BJ (cell line): ENCODE results near the gene P2RX3. TPM values are rescaled to one million over a fixed set of nuclear protein-coding genes. Genes with fewer than 3 reads are reported as not detected.
A peak's percentile ranks its signal among the peaks of the same experiment; 100 is the strongest.
"Not testable (repeated sequence)": the region's sequence is repeated elsewhere in the genome, so short reads cannot be mapped to it uniquely, and the experiment has no call there.

Experiments
- CTCF ChIA-PET: fragments of 350-600 bp; formaldehyde crosslinking; extraction: SDS; loops from one replicate; lab custom pipeline; 2021; ENCODE audit warnings: antibody characterized with exemption, inconsistent platforms; lab: Yijun Ruan, JAX
- POLR2A ChIA-PET: fragments of 300-600 bp; sonication (Branson Sonifier 250); formaldehyde crosslinking; extraction: SDS; loops from one replicate; lab custom pipeline; 2021; ENCODE audit warnings: antibody characterized with exemption; lab: Charles Lee
- DNase-seq: peaks from one replicate; pipeline ENCODE4 v3.0.0-alpha.2; 2011; ENCODE audit warnings: low read depth
- H3K27me3 ChIP-seq: 2 replicates; pipeline ENCODE4 v1.6.0; 2011; ENCODE audit warnings: low read length; ENCODE audit not compliant: control insufficient read depth, insufficient read depth
- H3K36me3 ChIP-seq: 2 replicates; pipeline ENCODE4 v1.5.1; 2011; ENCODE audit warnings: low read length; ENCODE audit not compliant: control insufficient read depth, insufficient read depth
- H3K4me3 ChIP-seq: 2 replicates; pipeline ENCODE4 v1.5.1; 2011; ENCODE audit warnings: low read depth, mild to moderate bottlenecking, control low read depth, low read length
- CTCF ChIP-seq: IDR thresholded peaks from 2 replicates; pipeline ENCODE4 v1.5.1; 2011; ENCODE audit warnings: low read depth, mild to moderate bottlenecking, control low read depth, inconsistent platforms, low read length, moderate library complexity; ENCODE audit not compliant: insufficient read depth
- polyA plus RNA-seq: library from polyadenylated mRNA; depleted of rRNA; stranded (reverse); fragments of >200 nt; gene quantifications from 2 replicates; pipeline ENCODE4 v1.2.3, GENCODE V29; 2011

P2RX3 gene
- polyA plus RNA-seq, 1 experiment = not detected

- Histone ChIP-seq H3K36me3 (peaks cover 15% of the 10 kb centered on the region), H3K27me3 (no peaks in the 10 kb centered on the region; the same call in 1 of the 2 replicates), H3K4me3 (peak overlapping the region; percentile 89)
- CTCF ChIA-PET = interaction anchor here (1.3 kb wide), 1 partner anchor 9 kb away, joined by 7 read pairs; no protein-coding TSS in a partner anchor
- POLR2A ChIA-PET = no interaction called here
- no peak for TF ChIP-seq CTCF
- no peak for DNase-seq
Measured at GRCh38 chr11:57336111-57336666, 2.0 kb upstream of the P2RX3 start.

DNA sequence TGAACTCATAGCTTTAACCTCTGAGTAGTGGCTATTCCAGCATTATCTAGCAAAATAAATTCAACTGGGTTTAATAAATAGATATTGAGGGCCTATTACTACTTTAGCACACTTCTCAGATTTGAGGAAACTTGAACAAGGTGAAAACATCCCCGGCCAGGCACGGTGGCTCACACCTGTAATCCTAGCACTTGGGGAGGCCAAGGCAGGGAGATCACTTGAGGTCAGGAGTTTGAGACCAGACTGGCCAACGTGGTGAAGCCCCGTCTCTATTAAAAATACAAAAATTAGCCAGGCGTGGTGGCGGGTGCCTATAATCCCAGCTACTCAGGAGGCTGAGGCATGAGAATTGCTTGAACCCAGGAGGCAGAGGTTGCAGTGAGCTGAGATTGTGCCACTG, 1.3 kb upstream of the P2RX3 start:
- H3K27me3 ChIP-seq, DNase-seq, POLR2A ChIA-PET, H3K36me3 ChIP-seq, H3K4me3 ChIP-seq: not testable (repeated sequence)
- CTCF ChIA-PET = interaction anchor here (1.3 kb wide), 1 partner anchor 9 kb away, joined by 7 read pairs; no protein-coding TSS in a partner anchor

- H3K4me3 ChIP-seq = no peak overlapping the region
- H3K36me3 ChIP-seq = no peaks in the 10 kb centered on the region
- H3K27me3 ChIP-seq = no peaks in the 10 kb centered on the region; the same call in 1 of the 2 replicates
- ChIA-PET POLR2A (no interaction called here), CTCF (interaction anchor here (0.6 to 2.3 kb wide), 4 partner anchors 9 to 154 kb away, joined by 3 to 8 read pairs (median 4); no protein-coding TSS in a partner anchor)
- no peak for TF ChIP-seq CTCF
- no peak for DNase-seq
Measured at GRCh38 chr11:57339328-57339727, 1.2 kb downstream of the P2RX3 start.

GRCh38 chr11:57340039-57340615, 2.0 kb downstream of the P2RX3 start:
- peak; percentile 31; the same call in 1 of the 2 replicates for TF ChIP-seq CTCF

DNA sequence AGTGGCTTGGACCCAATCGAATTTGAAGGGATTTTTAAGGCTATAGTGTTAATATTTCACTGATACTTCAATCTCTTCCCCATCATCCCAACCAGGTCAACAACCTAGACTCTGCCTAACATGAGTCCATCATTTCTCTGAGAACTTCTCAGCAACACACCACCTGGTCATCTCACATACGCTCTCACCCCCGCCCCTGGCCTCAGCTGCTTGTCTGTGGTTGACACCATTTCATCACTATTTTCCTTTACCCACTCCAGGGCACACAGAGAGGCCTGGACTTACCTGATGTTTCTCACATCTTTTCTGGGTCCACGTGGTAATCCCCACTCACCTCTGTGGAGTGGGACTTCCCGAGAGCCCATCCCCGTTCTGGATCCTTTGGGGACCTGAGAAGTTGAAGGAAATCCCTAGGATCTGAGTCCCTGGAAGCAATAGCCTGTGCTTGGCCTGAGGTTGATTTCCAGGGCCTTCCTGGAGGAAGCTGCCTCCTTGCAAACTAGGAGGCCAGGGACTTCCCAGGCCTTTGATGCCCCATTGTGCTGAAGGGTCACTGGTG, 3.2 kb downstream of the P2RX3 start:
- TF ChIP-seq CTCF = no peak
- no peak for DNase-seq
- CTCF ChIA-PET = interaction anchor here (0.8 kb wide), 1 partner anchor 117 kb away, joined by 3 read pairs; no protein-coding TSS in a partner anchor

More at GRCh38 chr11:57340039-57340615, 2.0 kb downstream of the P2RX3 start:
- H3K36me3 ChIP-seq = no peaks in the 10 kb centered on the region
- POLR2A ChIA-PET = no interaction called here
- DNase-seq = no peak
- no peaks in the 10 kb centered on the region; the same call in 1 of the 2 replicates for H3K27me3 ChIP-seq
- no peak overlapping the region for H3K4me3 ChIP-seq
- CTCF ChIA-PET = interaction anchor here (0.7 to 2.3 kb wide), 5 partner anchors 85 to 496 kb away, joined by 3 to 8 read pairs (median 3); no protein-coding TSS in a partner anchor

More for the DNA sequence above, 3.2 kb downstream of the P2RX3 start:
- Histone ChIP-seq H3K27me3 (no peaks in the 10 kb centered on the region; the same call in 1 of the 2 replicates), H3K36me3 (no peaks in the 10 kb centered on the region), H3K4me3 (no peak overlapping the region)
- POLR2A ChIA-PET = no interaction called here
